ENCODE data around the gene ACBD6.
"Not testable (repeated sequence)": the region's sequence is repeated elsewhere in the genome, so short reads cannot be mapped to it uniquely, and the experiment has no call there.

The ACBD6 gene

DNA sequence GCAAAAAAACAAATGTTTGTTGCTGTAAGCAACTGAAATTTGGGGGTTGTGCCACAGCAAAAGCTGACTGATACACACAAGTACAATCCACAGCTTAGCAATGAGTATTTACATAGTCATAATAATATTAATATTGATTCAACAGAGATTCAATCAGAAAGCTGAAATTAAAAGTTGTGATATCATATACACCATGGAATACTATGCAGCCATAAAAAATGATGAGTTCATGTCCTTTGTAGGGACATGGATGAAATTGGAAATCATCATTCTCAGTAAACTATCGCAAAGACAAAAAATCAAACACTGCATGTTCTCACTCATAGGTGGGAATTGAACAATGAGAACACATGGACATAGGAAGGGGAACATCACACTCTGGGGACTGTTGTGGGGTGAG lies 94.2 kb downstream of the ACBD6 start:
- H3K4me3 ChIP-seq (ENCODE audit: low read depth, low read length); H3K27ac ChIP-seq (ENCODE audit: extremely low read depth, low read depth, low read length); H3K9me3 ChIP-seq (ENCODE audit: control insufficient read depth, insufficient read depth, low read depth, low read length); H3K4me1 ChIP-seq (ENCODE audit: control insufficient read depth, insufficient read depth, low read length); POLR2A ChIA-PET: not testable (repeated sequence)
- peaks cover 0 to 37% of the 10 kb centered on the region in 2 experiments; a peak in 2 of 3 replicates for H3K36me3 ChIP-seq (ENCODE audit: control insufficient read depth in 2 of 2, insufficient read depth in 1 of 2, low read length in 2 of 2)
- TF ChIP-seq ZNF580 (tag by site-specific recombination; IDR thresholded peaks at IDR 0.05) (peak; percentile 61; the same call in 1 of the 2 replicates), ZNF146 (tag by site-specific recombination; IDR thresholded peaks at IDR 0.05) (peak; percentile 95)
- CTCF ChIA-PET, result interaction anchor here (0.6 to 1.2 kb wide), 4 partner anchors 15 to 239 kb away, joined by 3 to 4 read pairs (median 4); no protein-coding TSS in a partner anchor

DNA sequence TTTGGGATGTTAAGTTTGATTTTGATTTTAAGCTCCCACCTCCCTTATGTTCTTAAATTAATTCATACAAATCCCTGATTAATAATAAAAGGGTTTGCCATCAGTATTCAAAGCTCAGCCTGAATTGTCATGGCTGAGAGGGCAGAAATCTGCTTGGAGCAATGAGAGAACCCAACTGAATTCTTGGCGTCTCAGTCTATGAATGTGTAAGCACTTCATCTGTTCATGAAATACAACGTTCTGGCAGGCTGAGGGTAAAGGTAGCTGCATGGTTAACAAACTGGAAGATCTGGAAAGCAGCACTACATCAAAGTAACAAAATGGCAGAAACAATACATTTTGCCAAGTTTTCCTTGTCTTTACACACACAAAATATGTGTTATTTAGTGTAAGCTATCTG lies 95.3 kb downstream of the ACBD6 start:
- Histone ChIP-seq H3K9me3 (ENCODE audit: control insufficient read depth, insufficient read depth, low read depth, low read length) (no peaks in the 10 kb centered on the region), H3K4me1 (ENCODE audit: control insufficient read depth, insufficient read depth, low read length) (no peaks in the 10 kb centered on the region), H3K27ac (ENCODE audit: extremely low read depth, low read depth, low read length) (no peak overlapping the region), H3K4me3 (ENCODE audit: low read depth, low read length) (no peak overlapping the region), H3K36me3 (ENCODE audit: control insufficient read depth in 2 of 2, insufficient read depth in 1 of 2, low read length in 2 of 2) (peaks cover 0 to 29% of the 10 kb centered on the region in 2 experiments; a peak in 2 of 3 replicates)
- ChIA-PET CTCF (interaction anchor here (0.6 to 1.6 kb wide), 6 partner anchors 9 to 233 kb away, joined by 3 to 10 read pairs (median 3); no protein-coding TSS in a partner anchor), POLR2A (no interaction called here)
- no peak for TF ChIP-seq ZNF843 (tag by site-specific recombination; IDR thresholded peaks at IDR 0.05)
- TF ChIP-seq ZNF121 (tag by site-specific recombination; IDR thresholded peaks at IDR 0.05), result no peak
- TF ChIP-seq MYNN (tag by site-specific recombination; IDR thresholded peaks at IDR 0.05; ENCODE audit: borderline replicate concordance), result no peak
- no peak for TF ChIP-seq ZNF23 (tag by site-specific recombination; IDR thresholded peaks at IDR 0.05; ENCODE audit: borderline replicate concordance)
- no peak for TF ChIP-seq ZNF311 (tag by site-specific recombination; IDR thresholded peaks at IDR 0.05; ENCODE audit: borderline replicate concordance)
- no peak for TF ChIP-seq ZBTB49 (tag by site-specific recombination; IDR thresholded peaks at IDR 0.05; ENCODE audit: low read depth)
- TF ChIP-seq ZNF354C (tag by site-specific recombination; IDR thresholded peaks at IDR 0.05; ENCODE audit: borderline replicate concordance, low read depth), result no peak
- TF ChIP-seq, protein P1, sequence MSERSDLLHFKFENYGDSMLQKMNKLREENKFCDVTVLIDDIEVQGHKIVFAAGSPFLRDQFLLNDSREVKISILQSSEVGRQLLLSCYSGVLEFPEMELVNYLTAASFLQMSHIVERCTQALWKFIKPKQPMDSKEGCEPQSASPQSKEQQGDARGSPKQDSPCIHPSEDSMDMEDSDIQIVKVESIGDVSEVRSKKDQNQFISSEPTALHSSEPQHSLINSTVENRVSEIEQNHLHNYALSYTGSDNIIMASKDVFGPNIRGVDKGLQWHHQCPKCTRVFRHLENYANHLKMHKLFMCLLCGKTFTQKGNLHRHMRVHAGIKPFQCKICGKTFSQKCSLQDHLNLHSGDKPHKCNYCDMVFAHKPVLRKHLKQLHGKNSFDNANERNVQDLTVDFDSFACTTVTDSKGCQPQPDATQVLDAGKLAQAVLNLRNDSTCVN (tag by site-specific recombination; optimal IDR thresholded peaks at IDR 0.05), result no peak
- no peak for TF ChIP-seq SCRT2 (tag by site-specific recombination; IDR thresholded peaks at IDR 0.05)

DNA sequence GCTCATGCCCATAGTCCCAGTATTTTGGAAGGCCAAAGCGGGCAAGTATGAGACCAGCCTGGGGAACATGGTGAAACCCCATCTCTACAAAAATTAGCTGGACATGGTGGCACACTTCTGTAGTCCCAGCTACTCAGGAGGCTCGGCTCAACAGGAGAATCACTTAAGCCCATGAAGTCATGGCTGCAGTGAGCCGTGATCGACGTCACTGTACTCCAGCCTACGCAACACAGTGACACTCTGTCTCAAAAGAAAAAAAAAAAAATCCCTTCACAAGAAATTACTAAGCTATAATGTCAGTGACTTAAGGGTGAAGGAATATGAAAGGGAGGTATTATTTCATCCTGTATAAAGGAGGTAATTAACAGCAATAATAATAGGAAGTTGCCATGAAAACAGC lies 99.8 kb downstream of the ACBD6 start:
- Histone ChIP-seq H3K4me1 (ENCODE audit: control insufficient read depth, insufficient read depth, low read length) (no peaks in the 10 kb centered on the region), H3K4me3 (ENCODE audit: low read depth, low read length) (no peak overlapping the region), H3K27ac (ENCODE audit: extremely low read depth, low read depth, low read length) (no peak overlapping the region), H3K36me3 (ENCODE audit: control insufficient read depth in 2 of 2, insufficient read depth in 1 of 2, low read length in 2 of 2) (peaks cover 0 to 3% of the 10 kb centered on the region in 2 experiments; a peak in 2 of 3 replicates), H3K9me3 (ENCODE audit: control insufficient read depth, insufficient read depth, low read depth, low read length) (no peaks in the 10 kb centered on the region)
- CTCF ChIA-PET, result interaction anchor here (0.7 kb wide), 2 partner anchors 126 to 224 kb away, joined by 3 read pairs; no protein-coding TSS in a partner anchor
- POLR2A ChIA-PET, result no interaction called here
- TF ChIP-seq ZNF518A (tag by site-specific recombination; conservative IDR thresholded peaks at IDR 0.05; ENCODE audit: low read depth) (no peak), PBX3 (CRISPR knock-in tag; IDR thresholded peaks at IDR 0.05) (no peak), ZNF266 (tag by site-specific recombination; IDR thresholded peaks at IDR 0.05; ENCODE audit: low read depth) (no peak), ZNF398 (tag by site-specific recombination; IDR thresholded peaks at IDR 0.05) (no peak), KLF10 (tag by site-specific recombination; IDR thresholded peaks at IDR 0.05) (no peak), ZNF660 (tag by site-specific recombination; IDR thresholded peaks at IDR 0.05) (no peak), ZNF174 (tag by site-specific recombination; IDR thresholded peaks at IDR 0.05) (no peak), ZNF571 (tag by site-specific recombination; IDR thresholded peaks at IDR 0.05) (no peak)

Measured in HEK293 (cell line).